NCI-H128 (cell line): Measurements from ENCODE around the gene CCDC66.
"Not testable (repeated sequence)": the region's sequence is repeated elsewhere in the genome, so short reads cannot be mapped to it uniquely, and the experiment has no call there.

Experiments used
- DNase-seq: peaks from one replicate; lab custom pipeline; 2025; ENCODE audit not compliant: unreplicated experiment; lab: John Stamatoyannopoulos, UW

Gene CCDC66

DNA sequence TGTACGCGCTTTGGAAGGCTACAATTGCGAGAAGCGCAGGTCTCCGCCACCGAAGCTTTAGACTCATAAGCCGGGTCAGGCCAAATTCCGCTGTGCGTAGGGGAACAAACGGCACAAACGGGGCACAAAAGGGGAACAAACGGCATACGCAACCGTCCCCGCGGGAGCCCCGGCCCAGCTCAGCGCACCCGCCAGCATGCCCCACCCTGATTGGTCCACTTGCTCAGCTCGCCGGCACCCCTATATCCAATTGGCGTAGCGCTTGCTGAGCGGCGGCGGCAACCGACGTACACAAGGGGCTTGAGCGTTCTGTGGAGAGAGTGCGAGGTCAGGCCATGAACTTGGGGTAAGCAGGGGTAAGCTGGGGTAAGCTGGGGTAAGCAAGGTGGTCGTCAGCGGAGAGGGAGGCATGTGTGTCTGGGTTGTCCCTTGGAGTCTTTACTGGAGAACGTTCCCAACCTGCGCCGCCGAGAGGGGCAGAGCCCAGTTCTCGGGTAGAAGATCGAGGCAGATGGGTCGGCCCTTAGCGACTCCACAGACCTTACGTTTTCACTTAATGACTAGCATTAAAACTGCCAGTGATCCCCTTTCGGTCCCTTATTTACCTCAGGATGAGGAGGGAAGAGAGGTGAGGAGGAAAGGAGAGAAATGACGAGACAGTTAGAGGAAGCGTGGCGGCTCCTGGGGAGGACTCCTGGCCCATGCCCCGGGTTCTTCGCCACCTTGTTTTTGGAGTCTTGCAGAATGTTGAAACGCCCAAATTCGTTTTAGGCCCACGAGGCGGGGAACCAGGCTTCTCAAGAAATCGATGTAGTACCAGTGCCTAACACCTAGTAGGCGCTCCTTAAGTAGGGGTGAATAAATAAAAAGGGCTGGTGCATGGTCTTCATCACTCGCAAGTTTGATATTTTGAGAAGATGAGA lies at the start of gene CCDC66:
TSS of gene CCDC66 (plus strand) at position 268 of the 923 bp plus-strand sequence. CDS start at position 336, 68 bp downstream.
- DNase-seq = peak; percentile 77

DNA sequence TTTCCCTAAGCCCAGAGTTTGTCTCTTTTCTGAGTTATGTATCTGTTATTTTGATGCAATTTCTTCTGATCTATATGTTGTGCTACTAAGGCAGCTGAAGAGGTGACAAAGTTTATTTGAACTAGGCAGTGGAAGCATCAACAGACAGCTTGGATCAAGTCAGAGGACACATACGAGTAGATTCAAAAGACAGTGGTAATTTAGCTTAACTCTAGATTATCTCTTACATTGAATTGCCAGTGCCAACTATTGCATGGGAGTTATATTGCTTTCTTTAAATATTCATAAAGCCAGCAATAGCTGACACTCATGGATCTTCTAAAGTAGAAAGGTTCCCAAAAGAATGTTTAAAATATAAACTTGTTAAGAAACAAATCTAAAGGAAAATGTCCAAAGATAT lies 37.3 kb upstream of the CCDC66 start:
- DNase-seq = no peak

- no peak for DNase-seq
Observed at GRCh38 chr3:56522374-56522773, 34.6 kb upstream of the CCDC66 start.

DNA sequence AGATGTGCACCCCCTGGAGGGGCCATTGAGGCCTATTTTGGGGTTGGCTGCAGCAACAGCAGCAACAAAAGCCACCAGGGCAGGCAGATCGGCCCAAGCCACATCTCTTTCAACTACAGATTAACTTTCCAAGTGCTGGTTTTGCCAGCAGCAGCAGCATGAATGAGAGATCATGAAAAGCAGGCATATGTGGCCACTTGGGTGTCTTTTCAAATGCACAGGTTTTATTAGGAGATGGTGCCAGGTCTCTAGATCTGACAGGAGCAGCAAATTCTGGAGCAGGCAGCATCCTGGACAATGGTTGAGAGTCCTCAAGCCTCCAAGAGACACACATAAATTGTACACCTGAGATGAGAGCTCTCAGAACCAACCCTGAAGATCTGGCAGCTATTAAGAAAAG lies 31.7 kb upstream of the CCDC66 start:
- no peak for DNase-seq

- DNase-seq = peak; percentile 12
Observed at GRCh38 chr3:56536735-56537134, 20.2 kb upstream of the CCDC66 start.

GRCh38 chr3:56547486-56547885 lies 9.5 kb upstream of the CCDC66 start:
- DNase-seq = no peak

DNA sequence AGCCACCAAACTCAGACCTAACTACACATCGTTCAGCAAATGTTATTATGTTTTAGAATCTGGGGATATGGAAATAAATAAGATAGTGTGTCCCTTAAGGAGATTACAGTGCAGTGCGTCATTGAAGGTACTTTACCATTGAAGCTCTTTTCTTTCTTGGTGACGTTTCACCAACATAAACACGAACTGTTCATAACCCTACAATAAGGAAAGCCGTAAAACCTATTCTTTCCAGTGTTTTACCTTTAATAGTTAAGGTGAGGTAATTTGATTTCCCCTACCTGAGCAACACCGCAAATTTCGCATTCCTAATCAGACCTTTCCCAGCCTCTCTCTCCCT lies 826 bp downstream of the CCDC66 start:
- no peak for DNase-seq

- DNase-seq = no peak
Observed at GRCh38 chr3:56573501-56573900, 16.5 kb downstream of the CCDC66 start.

GRCh38 chr3:56581941-56582340 lies 25.0 kb downstream of the CCDC66 start:
- DNase-seq = not testable (repeated sequence)

DNA sequence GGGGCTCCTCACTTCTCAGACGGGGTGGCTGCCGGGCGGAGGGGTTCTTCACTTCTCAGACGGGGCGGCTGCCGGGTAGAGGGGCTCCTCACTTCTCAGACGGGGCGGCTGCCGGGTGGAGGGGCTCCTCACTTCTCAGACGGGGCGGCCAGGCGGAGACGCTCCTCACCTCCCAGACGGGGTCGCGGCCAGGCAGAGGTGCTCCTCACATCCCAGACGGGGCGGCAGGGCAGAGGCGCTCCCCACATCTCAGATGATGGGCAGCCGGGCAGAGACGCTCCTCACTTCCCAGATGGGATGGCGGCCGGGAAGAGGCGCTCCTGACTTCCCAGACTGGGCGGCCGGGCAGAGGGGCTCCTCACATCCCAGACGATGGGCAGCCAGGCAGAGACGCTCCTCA lies 27.3 kb downstream of the CCDC66 start:
- not testable (repeated sequence) for DNase-seq

DNA sequence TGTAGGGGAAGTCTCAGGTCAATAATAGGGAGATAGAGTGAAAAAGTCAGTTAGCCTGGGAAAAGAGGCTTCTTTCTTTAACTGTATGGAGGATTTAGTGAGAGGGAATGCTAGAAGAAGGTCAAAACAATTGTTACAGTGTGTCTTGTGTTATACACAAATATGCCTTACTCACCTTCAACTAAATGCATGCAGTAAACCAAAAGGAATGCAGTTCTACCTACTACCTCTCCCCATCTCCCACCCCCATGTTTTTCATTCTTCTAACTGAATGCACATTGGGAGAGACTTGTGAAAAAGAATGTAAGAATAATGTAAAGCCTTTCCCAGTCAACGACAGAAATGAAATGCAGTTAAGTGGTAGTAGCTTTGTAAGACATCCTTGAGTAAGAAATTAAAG lies 33.8 kb downstream of the CCDC66 start:
- no peak for DNase-seq

GRCh38 chr3:56591262-56591661 lies 34.3 kb downstream of the CCDC66 start:
- no peak for DNase-seq

DNA sequence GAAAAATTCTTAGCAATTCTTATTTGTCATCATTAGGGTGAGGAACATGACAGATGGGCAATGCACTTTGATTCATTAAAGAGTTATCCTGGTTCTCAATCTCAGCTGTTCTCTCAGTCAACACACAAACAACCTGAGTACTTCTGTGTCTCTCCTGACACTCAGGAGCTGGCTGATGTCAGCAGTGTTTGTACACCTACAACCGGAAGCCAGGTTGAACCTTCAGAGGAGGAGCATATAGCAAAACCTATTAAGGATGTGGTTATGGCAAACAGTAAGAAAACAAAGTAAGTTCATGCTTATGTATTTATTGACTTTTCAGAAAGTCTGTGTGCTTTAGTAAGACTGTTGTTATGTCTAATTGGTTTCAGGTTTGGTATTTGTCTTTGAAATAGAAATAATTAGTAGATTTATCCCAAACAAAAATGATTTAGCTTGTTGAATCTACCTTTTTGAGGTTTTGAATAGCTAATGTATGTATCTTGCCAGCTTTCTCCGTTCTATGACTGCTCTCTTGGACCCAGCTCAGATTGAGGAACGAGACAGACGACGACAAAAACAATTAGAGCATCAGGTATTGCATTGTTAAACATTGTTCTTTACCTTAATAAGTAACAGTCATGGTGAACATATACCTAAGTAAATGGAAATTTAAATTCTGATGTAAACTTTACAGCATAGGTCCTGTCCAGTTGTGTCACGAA lies 36.6 kb downstream of the CCDC66 start:
- DNase-seq = no peak

- no peak for DNase-seq
Observed at GRCh38 chr3:56595975-56596840, 39.2 kb downstream of the CCDC66 start.

DNA sequence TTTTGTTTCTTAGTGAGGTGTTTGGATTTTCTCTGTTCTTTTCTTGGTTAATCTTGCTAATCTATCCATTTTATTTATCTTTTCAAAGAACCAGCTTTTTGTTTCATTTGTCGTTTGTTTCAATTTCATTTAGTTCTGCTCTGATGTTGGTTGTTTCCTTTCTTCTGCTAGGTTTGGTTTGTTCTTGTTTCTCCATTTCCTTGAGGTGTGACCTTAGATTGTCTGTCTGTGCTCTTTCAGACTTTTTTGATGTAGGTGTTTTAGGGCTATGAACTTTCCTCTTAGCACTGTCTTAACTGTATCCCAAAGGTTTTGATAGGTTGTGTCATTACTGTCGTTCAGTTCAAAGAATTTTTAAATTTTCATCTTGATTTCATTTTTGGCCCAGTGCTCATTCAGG lies 51.5 kb downstream of the CCDC66 start:
- not testable (repeated sequence) for DNase-seq

GRCh38 chr3:56610669-56611335 lies 53.8 kb downstream of the CCDC66 start:
- DNase-seq = no peak

- no peak for DNase-seq
Observed at GRCh38 chr3:56611364-56611763, 54.4 kb downstream of the CCDC66 start.

GRCh38 chr3:56612146-56612545 lies 55.2 kb downstream of the CCDC66 start:
- DNase-seq = no peak

- DNase-seq = no peak
Observed at GRCh38 chr3:56613016-56613415, 56.0 kb downstream of the CCDC66 start.

GRCh38 chr3:56616478-56617006 lies 59.6 kb downstream of the CCDC66 start:
- no peak for DNase-seq

- no peak for DNase-seq
Observed at GRCh38 chr3:56620371-56620770, 63.4 kb downstream of the CCDC66 start.
